Gastroesophageal sphincter (tissue), 4 donors: Measurements from ENCODE around the gene SLC9C1. TPM values are rescaled to one million over a fixed set of nuclear protein-coding genes. Genes with fewer than 3 reads are reported as not detected.

Experiments used
- ATAC-seq: fragments of 150-250 bp; one replicate; pipeline ENCODE4 v1.9.1; 2016; ENCODE audit warnings: mild to moderate bottlenecking, moderate library complexity
- H3K27ac ChIP-seq, 4 donors: fragments of 200-600 bp; sonication (generic) in 3 of 4; 1 replicate in 3 of 4; 2 replicates in 1 of 4; pipeline ENCODE4 v1.5.1; 2016 to 2019
- H3K27me3 ChIP-seq: fragments of 200-600 bp; sonication (generic); one replicate; pipeline ENCODE4 v1.5.1; 2019
- H3K36me3 ChIP-seq, 2 donors: fragments of 200-600 bp; sonication (generic); one replicate each; pipeline ENCODE4 v1.5.1; 2019; ENCODE audit warnings: control low read depth in 1 of 2
- H3K4me1 ChIP-seq, 3 donors: fragments of 200-600 bp; sonication (generic); 1 replicate in 2 of 3; 2 replicates in 1 of 3; pipeline ENCODE4 v1.5.1; 2016 to 2019; ENCODE audit warnings: control low read depth in 2 of 3
- H3K4me3 ChIP-seq, 2 donors: fragments of 200-600 bp; sonication (generic); one replicate each; pipeline ENCODE4 v1.5.1; 2019; ENCODE audit warnings: mild to moderate bottlenecking in 1 of 2, moderate library complexity in 1 of 2
- H3K9me3 ChIP-seq, 3 donors: fragments of 200-600 bp; sonication (generic); one replicate each; pipeline ENCODE4 v1.5.1; 2017 to 2019; ENCODE audit warnings: control low read depth in 2 of 3
- CTCF ChIP-seq, 4 experiments: fragments of 200-600 bp in 2 of 4; fragments of 450-650 bp in 2 of 4; sonication (generic) in 1 of 4; IDR thresholded peaks; one replicate each; pipeline ENCODE4 v1.5.1; 2017 to 2019; ENCODE audit warnings: antibody characterized with exemption in 4 of 4, mild to moderate bottlenecking in 2 of 4, moderate library complexity in 2 of 4
- EP300 ChIP-seq: sonication (generic); formaldehyde crosslinking; IDR thresholded peaks from one replicate; pipeline ENCODE4 v1.6.1; 2017; ENCODE audit warnings: antibody characterized with exemption, mild to moderate bottlenecking
- POLR2A ChIP-seq, 2 donors: fragments of 450-650 bp; IDR thresholded peaks; one replicate each; pipeline ENCODE4 v1.6.1; 2017; ENCODE audit warnings: antibody characterized with exemption in 2 of 2, mild to moderate bottlenecking in 2 of 2, moderate library complexity in 1 of 2
- POLR2AphosphoS5 ChIP-seq: sonication (generic); formaldehyde crosslinking; IDR thresholded peaks from one replicate; pipeline ENCODE4 v1.6.1; 2017; ENCODE audit warnings: antibody characterized with exemption
- WGBS, 2 donors: methylation state at CpG; one replicate each; pipeline ENCODE4 v1.1.5; 2018; ENCODE audit warnings: low coverage in 1 of 2; 5-methylcytosine and 5-hydroxymethylcytosine counted together
- total RNA-seq, 4 donors: library from RNA; depleted of rRNA; stranded (reverse); fragments of >200 nt; gene quantifications; one replicate each; pipeline ENCODE4 v1.1.0, GENCODE V29; 2016

Gene SLC9C1
- total RNA-seq, 4 donors from 2014 or later: 0.15 TPM; not detected in 3

GRCh38 chr3:112171144-112171543 is 122.9 kb downstream of the SLC9C1 start:
- Histone ChIP-seq H3K27ac (no peak overlapping the region), H3K4me3 (no peak overlapping the region), H3K36me3 (no peaks in the 10 kb centered on the region), H3K27me3 (no peaks in the 10 kb centered on the region), H3K4me1 (no peaks in the 10 kb centered on the region), H3K9me3 (peaks cover 0 to 2% (median 0%) of the 10 kb centered on the region in 3 donors)
- TF ChIP-seq EP300 (no peak), CTCF (IDR thresholded peaks at IDR 0.05) (no peak), POLR2AphosphoS5 (no peak), POLR2A (IDR thresholded peaks at IDR 0.05) (no peak)
- ATAC-seq: no peak
- WGBS, 2 donors: 83 to 88% methylated on average over 2 to 3 of the region's 3 CpGs

- TF ChIP-seq POLR2AphosphoS5: no peak
- no peak overlapping the region for H3K27ac ChIP-seq
- peaks cover 0 to 10% (median 0%) of the 10 kb centered on the region in 3 donors for H3K9me3 ChIP-seq
- H3K4me3 ChIP-seq: no peak overlapping the region
- H3K36me3 ChIP-seq: no peaks in the 10 kb centered on the region
- H3K4me1 ChIP-seq: no peaks in the 10 kb centered on the region
- 67 to 82% methylated on average over 2 of the region's 2 CpGs for WGBS, 2 donors
- no peaks in the 10 kb centered on the region for H3K27me3 ChIP-seq
- ATAC-seq: no peak
Measured at GRCh38 chr3:112170046-112170445, 124.0 kb downstream of the SLC9C1 start.

- Histone ChIP-seq H3K36me3 (no peaks in the 10 kb centered on the region), H3K27me3 (no peaks in the 10 kb centered on the region), H3K4me1 (no peaks in the 10 kb centered on the region), H3K27ac (no peak overlapping the region), H3K9me3 (peaks cover 0 to 10% (median 0%) of the 10 kb centered on the region in 3 donors), H3K4me3 (no peak overlapping the region)
- 75 to 87% methylated on average over 2 of the region's 2 CpGs for WGBS, 2 donors
- ATAC-seq: no peak
- TF ChIP-seq EP300 (no peak), POLR2AphosphoS5 (no peak), CTCF (IDR thresholded peaks at IDR 0.05) (no peak), POLR2A (IDR thresholded peaks at IDR 0.05) (no peak)
Measured at GRCh38 chr3:112167758-112168157, 126.3 kb downstream of the SLC9C1 start.

GRCh38 chr3:112149136-112149535 is 144.9 kb downstream of the SLC9C1 start:
- no peaks in the 10 kb centered on the region for H3K4me1 ChIP-seq
- peaks cover 0 to 25% (median 0%) of the 10 kb centered on the region in 3 donors for H3K9me3 ChIP-seq
- no peaks in the 10 kb centered on the region for H3K36me3 ChIP-seq
- H3K27me3 ChIP-seq: no peaks in the 10 kb centered on the region
- H3K4me3 ChIP-seq: no peak overlapping the region
- TF ChIP-seq EP300: no peak
- no peak for TF ChIP-seq CTCF (IDR thresholded peaks at IDR 0.05)
- no peak for TF ChIP-seq POLR2A (IDR thresholded peaks at IDR 0.05)
- no peak for TF ChIP-seq POLR2AphosphoS5
- ATAC-seq: no peak
- H3K27ac ChIP-seq: no peak overlapping the region
- no CpG with 5 or more reads among the region's 1 CpG for WGBS, 2 donors

GRCh38 chr3:112143689-112144088 is 150.3 kb downstream of the SLC9C1 start:
- Histone ChIP-seq H3K4me3 (no peak overlapping the region), H3K9me3 (peaks cover 0 to 12% (median 0%) of the 10 kb centered on the region in 3 donors), H3K27me3 (no peaks in the 10 kb centered on the region), H3K27ac (no peak overlapping the region), H3K36me3 (no peaks in the 10 kb centered on the region), H3K4me1 (no peaks in the 10 kb centered on the region)
- ATAC-seq: no peak
- TF ChIP-seq CTCF (IDR thresholded peaks at IDR 0.05): no peak
- TF ChIP-seq EP300: no peak
- TF ChIP-seq POLR2A (IDR thresholded peaks at IDR 0.05): no peak
- TF ChIP-seq POLR2AphosphoS5: no peak
- 67% methylated on average over 1 of the region's 1 CpG; no CpG with 5 or more reads in 1 of the 2 donors for WGBS, 2 donors
